OCI-M2 (cell line): ENCODE data around the gene VSTM5.
A peak's percentile ranks its signal among the peaks of the same experiment; 100 is the strongest.
"Not testable (repeated sequence)": the region's sequence is repeated elsewhere in the genome, so short reads cannot be mapped to it uniquely, and the experiment has no call there.

Experiments
- DNase-seq: peaks from one replicate; lab custom pipeline; 2025; ENCODE audit not compliant: unreplicated experiment; lab: John Stamatoyannopoulos, UW

The VSTM5 gene

GRCh38 chr11:93796441-93797231 lies 53.8 kb downstream of the VSTM5 start:
- no peak for DNase-seq

DNA sequence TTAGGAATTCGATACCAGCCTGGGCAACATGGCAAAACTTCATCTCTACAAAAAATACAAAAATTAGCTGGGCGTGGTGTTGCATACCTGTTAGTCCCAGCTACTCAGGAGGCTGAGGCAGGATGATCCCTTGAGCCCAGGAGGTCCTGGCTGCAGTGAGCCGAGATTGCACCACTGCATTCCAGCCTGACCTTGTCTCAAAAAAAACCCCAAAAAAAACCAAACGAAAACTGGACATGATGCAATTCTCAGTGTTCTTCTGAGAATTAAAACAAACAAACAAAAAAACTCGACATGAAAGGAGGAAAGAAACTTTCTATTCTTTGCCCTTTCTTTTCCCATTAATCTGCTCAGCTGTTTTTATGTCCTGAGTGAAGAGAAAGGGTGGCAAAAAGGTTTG lies 58.9 kb downstream of the VSTM5 start:
- no peak for DNase-seq

- no peak for DNase-seq
Observed at GRCh38 chr11:93784935-93785360, 65.5 kb downstream of the VSTM5 start.

- no peak for DNase-seq
Observed at GRCh38 chr11:93784145-93784934, 66.1 kb downstream of the VSTM5 start, which contains the start of gene MED17. Gene MED17, plus strand, starts transcription at chr11:93784282. Its CDS starts 232 bp downstream, at chr11:93784514.

GRCh38 chr11:93783765-93784144 lies 66.7 kb downstream of the VSTM5 start:
- peak; percentile 66 for DNase-seq

DNA sequence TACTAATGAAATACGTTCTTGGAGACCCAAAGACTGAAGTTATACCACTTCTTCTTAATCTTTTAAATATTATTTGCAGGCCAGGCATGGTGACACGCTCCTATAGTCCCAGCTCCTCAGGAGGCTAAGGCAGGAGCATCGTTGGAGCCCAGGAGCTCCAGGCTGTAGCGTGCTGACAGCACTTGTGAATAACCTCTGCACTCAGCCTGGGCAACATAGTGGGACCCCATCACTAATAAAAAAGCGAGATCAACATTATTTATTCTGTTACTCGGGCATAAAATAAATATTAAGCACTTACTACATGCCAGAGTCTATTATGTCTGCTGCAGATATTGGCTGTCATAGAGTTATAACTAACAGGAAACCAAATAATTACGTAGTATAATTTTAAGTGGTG lies 67.1 kb downstream of the VSTM5 start:
- no peak for DNase-seq

- DNase-seq = no peak
Observed at GRCh38 chr11:93775289-93775688, 75.1 kb downstream of the VSTM5 start.

GRCh38 chr11:93774560-93774959 lies 75.9 kb downstream of the VSTM5 start:
- DNase-seq = not testable (repeated sequence)

GRCh38 chr11:93773601-93774200 lies 76.7 kb downstream of the VSTM5 start:
- DNase-seq = no peak

DNA sequence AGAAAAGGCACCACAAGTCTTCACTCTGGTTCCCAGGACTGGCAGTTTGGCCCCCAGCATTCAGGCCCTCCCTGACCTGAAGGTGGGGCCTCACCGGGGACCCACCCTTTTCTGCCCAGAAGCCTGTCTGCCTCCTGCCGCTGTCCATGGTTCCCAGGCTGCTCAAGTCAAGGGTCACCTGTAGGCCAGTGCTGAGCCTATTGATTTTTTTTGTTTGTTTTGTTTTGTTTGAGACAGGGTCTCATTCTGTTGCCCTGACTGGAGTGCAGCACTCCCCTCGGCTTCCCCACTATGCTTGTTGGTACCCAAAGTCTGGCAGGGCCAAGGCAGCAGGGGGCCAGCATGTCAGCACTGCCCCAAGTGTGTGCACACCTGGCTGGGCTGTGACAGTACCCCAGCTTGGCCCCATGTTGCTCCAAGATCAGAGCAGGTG lies 77.4 kb downstream of the VSTM5 start:
- no peak for DNase-seq

- no peak for DNase-seq
Observed at GRCh38 chr11:93772123-93772522, 78.3 kb downstream of the VSTM5 start.

GRCh38 chr11:93770160-93770559 lies 80.3 kb downstream of the VSTM5 start:
- DNase-seq = no peak
